GM19193 (cell line): ENCODE measurements around the gene PCNA.
A peak's percentile ranks its signal among the peaks of the same experiment; 100 is the strongest.

Experiments
- POLR2A ChIP-seq: IDR thresholded peaks from 4 replicates; pipeline ENCODE4 v1.6.1; 2011; ENCODE audit not compliant: insufficient read depth, insufficient read length; ENCODE audit errors: extremely low read depth

PCNA gene

GRCh38 chr20:5149892-5150225 is 30.1 kb upstream of the PCNA start:
- no peak for TF ChIP-seq POLR2A

- no peak for TF ChIP-seq POLR2A
Observed at GRCh38 chr20:5148581-5148980, 28.8 kb upstream of the PCNA start.

GRCh38 chr20:5146871-5147592 is 27.3 kb upstream of the PCNA start:
- no peak for TF ChIP-seq POLR2A

GRCh38 chr20:5146099-5146668 is 26.4 kb upstream of the PCNA start:
- TF ChIP-seq POLR2A = no peak

GRCh38 chr20:5145365-5146098 is 25.8 kb upstream of the PCNA start:
- TF ChIP-seq POLR2A = no peak

- no peak for TF ChIP-seq POLR2A
Observed at GRCh38 chr20:5143851-5144250, 24.1 kb upstream of the PCNA start.

GRCh38 chr20:5141615-5142014 is 21.9 kb upstream of the PCNA start:
- no peak for TF ChIP-seq POLR2A

GRCh38 chr20:5140195-5140594 is 20.4 kb upstream of the PCNA start:
- TF ChIP-seq POLR2A = no peak

DNA sequence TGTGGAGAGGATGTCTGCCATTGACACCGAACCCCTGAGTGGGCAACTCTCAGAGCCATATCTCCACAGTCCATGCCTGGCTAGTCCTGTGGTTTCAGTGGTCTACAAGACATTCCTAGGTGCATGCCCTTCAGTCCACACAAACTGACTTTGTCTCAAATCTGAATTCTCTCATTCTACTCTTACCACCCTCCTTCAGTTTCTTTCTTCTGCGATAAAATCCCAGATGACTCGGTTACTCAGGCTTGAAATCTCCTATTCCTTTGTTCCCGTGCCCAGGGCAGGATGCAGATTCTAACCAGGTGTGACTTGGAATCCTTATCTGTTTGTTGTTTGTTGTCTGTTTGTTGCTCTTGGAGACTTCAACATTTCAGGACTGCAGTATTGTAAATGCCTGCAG is 16.3 kb upstream of the PCNA start:
- no peak for TF ChIP-seq POLR2A

- no peak for TF ChIP-seq POLR2A
Observed at GRCh38 chr20:5135363-5136012, 15.7 kb upstream of the PCNA start.

- no peak for TF ChIP-seq POLR2A
Observed at GRCh38 chr20:5133998-5134397, 14.2 kb upstream of the PCNA start.

GRCh38 chr20:5131502-5131901 is 11.7 kb upstream of the PCNA start:
- no peak for TF ChIP-seq POLR2A

- no peak for TF ChIP-seq POLR2A
Observed at GRCh38 chr20:5128886-5129285, 9.1 kb upstream of the PCNA start.

GRCh38 chr20:5127859-5128424 is 8.2 kb upstream of the PCNA start:
- TF ChIP-seq POLR2A = no peak

DNA sequence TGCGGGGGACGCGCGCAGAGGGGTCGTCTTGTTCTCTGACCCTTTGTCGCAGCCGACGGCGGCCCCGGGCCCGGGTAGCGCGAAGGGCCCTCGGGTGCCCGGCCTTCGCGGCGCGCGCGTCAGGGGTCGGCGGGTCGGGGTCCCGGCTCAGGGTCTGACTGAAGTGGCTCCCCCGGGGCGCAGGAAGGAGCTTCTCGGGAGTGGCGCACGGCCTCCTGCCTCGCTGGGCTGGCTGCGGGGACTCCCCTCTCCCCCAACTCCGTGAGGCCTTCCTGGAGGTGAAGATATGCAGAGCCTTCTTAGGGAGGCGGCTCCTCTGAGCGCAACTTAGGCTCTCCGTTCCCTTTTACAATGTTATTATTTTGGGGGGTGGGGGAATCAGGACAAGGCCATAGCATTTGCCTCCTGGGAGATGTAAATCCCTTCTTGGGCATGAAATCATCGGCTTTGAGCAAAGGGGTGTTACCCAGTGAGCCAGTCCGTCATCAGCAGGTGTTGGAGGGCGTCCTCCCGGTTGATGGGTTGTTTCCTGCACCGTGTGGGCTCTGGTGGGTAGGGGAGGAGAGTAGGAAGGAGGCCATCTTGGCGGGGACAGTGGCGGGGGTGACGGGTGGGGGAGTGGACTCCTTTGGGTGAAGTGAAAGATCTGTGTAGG is 7.6 kb upstream of the PCNA start:
- peak; percentile 15 for TF ChIP-seq POLR2A
